SK-N-SH treated with all-trans-retinoic acid at 6 μM for 48 hours (cell line): ENCODE data around the gene FGF14.
A peak's percentile ranks its signal among the peaks of the same experiment; 100 is the strongest.

Experiments used
- ATAC-seq: fragments of 200-7000 bp; cut with Tn5 transposase; 3 replicates; pipeline ENCODE4 v1.9.1; 2020; ENCODE audit warnings: mild to moderate bottlenecking, moderate library complexity
- ARNTL ChIP-seq: fragments of 450-650 bp; formaldehyde crosslinking; IDR thresholded peaks from 2 replicates; pipeline ENCODE4 v1.5.0; 2020; ENCODE audit warnings: low read depth, mild to moderate bottlenecking, moderate library complexity, borderline replicate concordance
- BACH2 ChIP-seq: fragments of 250-450 bp; sonication (Bioruptor Pico); IDR thresholded peaks from 2 replicates; pipeline ENCODE4 v1.9.0; 2021; ENCODE audit warnings: mild to moderate bottlenecking, borderline replicate concordance
- CREB5 ChIP-seq: fragments of 250-450 bp; sonication (Bioruptor Pico); IDR thresholded peaks from 2 replicates; pipeline ENCODE4 v1.5.1; 2020; ENCODE audit warnings: low read depth, mild to moderate bottlenecking, moderate library complexity
- CSDC2 ChIP-seq: fragments of 250-450 bp; sonication (Bioruptor Pico); IDR thresholded peaks from 2 replicates; pipeline ENCODE4 v1.5.0; 2020; ENCODE audit warnings: mild to moderate bottlenecking, moderate library complexity
- ESRRG ChIP-seq: fragments of 250-450 bp; sonication (Bioruptor Pico); IDR thresholded peaks from 2 replicates; pipeline ENCODE4 v1.6.1; 2021; ENCODE audit warnings: mild to moderate bottlenecking
- GLIS3 ChIP-seq: fragments of 250-450 bp; sonication (Bioruptor Pico); IDR thresholded peaks from 2 replicates; pipeline ENCODE4 v1.5.0; 2020; ENCODE audit warnings: mild to moderate bottlenecking, moderate library complexity
- ISL1 ChIP-seq: fragments of 250-450 bp; sonication (Bioruptor Pico); IDR thresholded peaks from 2 replicates; pipeline ENCODE4 v2.1.2; 2022; ENCODE audit warnings: mild to moderate bottlenecking, moderate library complexity
- OSR1 ChIP-seq: fragments of 250-450 bp; sonication (Bioruptor Pico); IDR thresholded peaks from 2 replicates; pipeline ENCODE4 v1.8.0; 2022; ENCODE audit warnings: moderate library complexity, mild to moderate bottlenecking, inconsistent platforms
- PATZ1 ChIP-seq: fragments of 250-450 bp; sonication (Bioruptor Pico); IDR thresholded peaks from 2 replicates; pipeline ENCODE4 v1.8.0; 2020; ENCODE audit warnings: mild to moderate bottlenecking, moderate library complexity, borderline replicate concordance
- POU6F1 ChIP-seq: fragments of 250-450 bp; sonication (Bioruptor Pico); IDR thresholded peaks from 2 replicates; pipeline ENCODE4 v1.8.0; 2021; ENCODE audit warnings: low read depth, mild to moderate bottlenecking, moderate library complexity, borderline replicate concordance
- PPARA ChIP-seq: fragments of 250-450 bp; sonication (Bioruptor Pico); IDR thresholded peaks from 2 replicates; pipeline ENCODE4 v1.5.0; 2020; ENCODE audit warnings: mild to moderate bottlenecking, borderline replicate concordance
- RARB ChIP-seq: fragments of 250-450 bp; sonication (Bioruptor Pico); IDR thresholded peaks from 2 replicates; pipeline ENCODE4 v1.8.0; 2021; ENCODE audit warnings: mild to moderate bottlenecking, moderate library complexity
- SNAI2 ChIP-seq: fragments of 250-450 bp; sonication (Bioruptor Pico); IDR thresholded peaks from 2 replicates; pipeline ENCODE4 v1.5.0; 2020; ENCODE audit warnings: mild to moderate bottlenecking, moderate library complexity
- TCF4 ChIP-seq: fragments of 250-450 bp; sonication (Bioruptor Pico); IDR thresholded peaks from 2 replicates; pipeline ENCODE4 v1.8.0; 2021; ENCODE audit warnings: mild to moderate bottlenecking, moderate library complexity, borderline replicate concordance
- TOX ChIP-seq: fragments of 250-450 bp; sonication (Bioruptor Pico); IDR thresholded peaks from 2 replicates; pipeline ENCODE4 v1.8.0; 2021; ENCODE audit warnings: mild to moderate bottlenecking, moderate library complexity, borderline replicate concordance
- ZC3H10 ChIP-seq: fragments of 250-450 bp; sonication (Bioruptor Pico); IDR thresholded peaks from 2 replicates; pipeline ENCODE4 v1.5.1; 2021; ENCODE audit warnings: mild to moderate bottlenecking, moderate library complexity
- ZFP3 ChIP-seq: fragments of 250-450 bp; sonication (Bioruptor Pico); IDR thresholded peaks from 2 replicates; pipeline ENCODE4 v1.5.0; 2020; ENCODE audit warnings: mild to moderate bottlenecking, moderate library complexity
- ZFP30 ChIP-seq: fragments of 450-650 bp; formaldehyde crosslinking; IDR thresholded peaks from 2 replicates; pipeline ENCODE4 v1.5.0; 2022; ENCODE audit warnings: mild to moderate bottlenecking, moderate library complexity
- ZNF565 ChIP-seq: fragments of 450-650 bp; formaldehyde crosslinking; conservative IDR thresholded peaks from 2 replicates; pipeline ENCODE4 v1.5.0; 2020; ENCODE audit warnings: low read depth, mild to moderate bottlenecking, moderate library complexity
- ZNF70 ChIP-seq: fragments of 450-650 bp; formaldehyde crosslinking; IDR thresholded peaks from 2 replicates; pipeline ENCODE4 v1.5.0; 2020; ENCODE audit warnings: mild to moderate bottlenecking, moderate library complexity
- ZNF8 ChIP-seq: fragments of 450-650 bp; formaldehyde crosslinking; IDR thresholded peaks from 2 replicates; pipeline ENCODE4 v1.5.0; 2020; ENCODE audit warnings: mild to moderate bottlenecking, moderate library complexity
- TF ChIP-seq, protein P1 (sequence below): fragments of 250-450 bp; sonication (Bioruptor Pico); IDR thresholded peaks from 2 replicates; pipeline ENCODE4 v1.5.0; 2020; ENCODE audit warnings: mild to moderate bottlenecking, moderate library complexity
- TF ChIP-seq, protein P2 (sequence below): fragments of 250-450 bp; sonication (Bioruptor Pico); IDR thresholded peaks from 2 replicates; pipeline ENCODE4 v1.5.1; 2021; ENCODE audit warnings: mild to moderate bottlenecking, moderate library complexity

The FGF14 gene

DNA sequence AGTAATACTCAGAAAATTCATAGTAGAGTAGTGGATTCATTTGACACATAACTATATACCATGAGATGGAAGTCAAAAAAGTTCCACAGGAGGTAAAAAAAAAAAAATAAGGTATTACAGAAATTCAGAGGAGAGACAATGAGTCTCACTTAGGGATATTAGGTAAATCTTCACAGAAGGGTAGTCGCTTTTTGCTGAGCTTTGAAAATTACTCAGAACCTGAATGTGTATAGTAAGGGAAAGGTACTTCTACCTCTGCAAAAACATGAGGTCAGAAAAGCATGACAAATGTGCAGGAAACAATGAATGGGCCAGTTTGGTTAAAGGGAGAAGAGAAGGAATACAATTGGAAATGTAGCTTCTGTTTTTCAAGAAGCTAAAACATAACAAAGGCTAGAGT lies 698.8 kb downstream of the FGF14 start (continued):
- TF ChIP-seq, protein P1, sequence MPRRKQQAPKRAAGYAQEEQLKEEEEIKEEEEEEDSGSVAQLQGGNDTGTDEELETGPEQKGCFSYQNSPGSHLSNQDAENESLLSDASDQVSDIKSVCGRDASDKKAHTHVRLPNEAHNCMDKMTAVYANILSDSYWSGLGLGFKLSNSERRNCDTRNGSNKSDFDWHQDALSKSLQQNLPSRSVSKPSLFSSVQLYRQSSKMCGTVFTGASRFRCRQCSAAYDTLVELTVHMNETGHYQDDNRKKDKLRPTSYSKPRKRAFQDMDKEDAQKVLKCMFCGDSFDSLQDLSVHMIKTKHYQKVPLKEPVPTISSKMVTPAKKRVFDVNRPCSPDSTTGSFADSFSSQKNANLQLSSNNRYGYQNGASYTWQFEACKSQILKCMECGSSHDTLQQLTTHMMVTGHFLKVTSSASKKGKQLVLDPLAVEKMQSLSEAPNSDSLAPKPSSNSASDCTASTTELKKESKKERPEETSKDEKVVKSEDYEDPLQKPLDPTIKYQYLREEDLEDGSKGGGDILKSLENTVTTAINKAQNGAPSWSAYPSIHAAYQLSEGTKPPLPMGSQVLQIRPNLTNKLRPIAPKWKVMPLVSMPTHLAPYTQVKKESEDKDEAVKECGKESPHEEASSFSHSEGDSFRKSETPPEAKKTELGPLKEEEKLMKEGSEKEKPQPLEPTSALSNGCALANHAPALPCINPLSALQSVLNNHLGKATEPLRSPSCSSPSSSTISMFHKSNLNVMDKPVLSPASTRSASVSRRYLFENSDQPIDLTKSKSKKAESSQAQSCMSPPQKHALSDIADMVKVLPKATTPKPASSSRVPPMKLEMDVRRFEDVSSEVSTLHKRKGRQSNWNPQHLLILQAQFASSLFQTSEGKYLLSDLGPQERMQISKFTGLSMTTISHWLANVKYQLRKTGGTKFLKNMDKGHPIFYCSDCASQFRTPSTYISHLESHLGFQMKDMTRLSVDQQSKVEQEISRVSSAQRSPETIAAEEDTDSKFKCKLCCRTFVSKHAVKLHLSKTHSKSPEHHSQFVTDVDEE (CRISPR knock-in tag) = no peak
- TF ChIP-seq RARB (CRISPR knock-in tag) (no peak), ISL1 (no peak), ZNF565 (CRISPR knock-in tag) (no peak), ZNF8 (CRISPR knock-in tag) (no peak), CREB5 (no peak), ESRRG (CRISPR knock-in tag) (no peak)
- TF ChIP-seq, all 23 proteins: peak for 0

DNA sequence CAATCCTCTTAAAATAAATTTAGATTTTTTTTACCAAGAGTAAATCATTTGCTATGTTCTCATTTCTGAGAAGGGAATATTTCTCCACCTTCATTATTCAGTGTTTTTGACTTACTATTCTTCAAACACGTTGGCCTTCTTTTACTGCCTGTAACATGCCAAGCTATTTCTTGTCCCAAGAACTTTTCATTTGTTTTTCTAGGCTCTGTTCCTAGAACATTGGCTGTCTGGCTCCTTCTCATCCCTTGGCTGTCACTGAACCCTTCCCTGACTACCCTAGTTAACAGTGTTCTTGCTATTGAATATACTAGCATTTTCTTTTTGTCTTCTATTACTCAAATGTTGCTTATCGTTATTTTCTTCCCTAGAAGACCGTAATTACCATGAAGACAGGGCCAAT lies 701.2 kb downstream of the FGF14 start:
- no peak for ATAC-seq
- no peak for TF ChIP-seq CSDC2 (CRISPR knock-in tag)
- no peak for TF ChIP-seq TCF4
- no peak for TF ChIP-seq ZC3H10
- no peak for TF ChIP-seq TOX (CRISPR knock-in tag)
- TF ChIP-seq OSR1 (CRISPR knock-in tag) = no peak
- TF ChIP-seq ISL1 = no peak
- TF ChIP-seq PPARA = no peak
- TF ChIP-seq ESRRG (CRISPR knock-in tag) = no peak

- peak; percentile 88 for TF ChIP-seq TCF4
- TF ChIP-seq BACH2 (CRISPR knock-in tag) = no peak
- no peak for TF ChIP-seq RARB (CRISPR knock-in tag)
- no peak for TF ChIP-seq PPARA
- no peak for TF ChIP-seq ZNF70 (CRISPR knock-in tag)
- no peak for TF ChIP-seq ZNF565 (CRISPR knock-in tag)
- no peak for TF ChIP-seq TOX (CRISPR knock-in tag)
- TF ChIP-seq, protein P2, sequence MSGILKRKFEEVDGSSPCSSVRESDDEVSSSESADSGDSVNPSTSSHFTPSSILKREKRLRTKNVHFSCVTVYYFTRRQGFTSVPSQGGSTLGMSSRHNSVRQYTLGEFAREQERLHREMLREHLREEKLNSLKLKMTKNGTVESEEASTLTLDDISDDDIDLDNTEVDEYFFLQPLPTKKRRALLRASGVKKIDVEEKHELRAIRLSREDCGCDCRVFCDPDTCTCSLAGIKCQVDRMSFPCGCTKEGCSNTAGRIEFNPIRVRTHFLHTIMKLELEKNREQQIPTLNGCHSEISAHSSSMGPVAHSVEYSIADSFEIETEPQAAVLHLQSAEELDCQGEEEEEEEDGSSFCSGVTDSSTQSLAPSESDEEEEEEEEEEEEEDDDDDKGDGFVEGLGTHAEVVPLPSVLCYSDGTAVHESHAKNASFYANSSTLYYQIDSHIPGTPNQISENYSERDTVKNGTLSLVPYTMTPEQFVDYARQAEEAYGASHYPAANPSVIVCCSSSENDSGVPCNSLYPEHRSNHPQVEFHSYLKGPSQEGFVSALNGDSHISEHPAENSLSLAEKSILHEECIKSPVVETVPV = 0 out of 2 replicates have a peak, but pooled peaks have one; percentile 59
- no peak for TF ChIP-seq POU6F1
- TF ChIP-seq CSDC2 (CRISPR knock-in tag) = no peak
- no peak for TF ChIP-seq ARNTL
- TF ChIP-seq OSR1 (CRISPR knock-in tag) = no peak
- TF ChIP-seq ESRRG (CRISPR knock-in tag) = no peak
- TF ChIP-seq GLIS3 (CRISPR knock-in tag) = no peak
- peak; percentile 89 for TF ChIP-seq ISL1
- TF ChIP-seq CREB5 = peak; percentile 89
- 0 out of 2 replicates have a peak, but pooled peaks have one; percentile 62 for TF ChIP-seq ZFP3 (CRISPR knock-in tag)
- TF ChIP-seq ZNF8 (CRISPR knock-in tag) = no peak
- TF ChIP-seq SNAI2 (CRISPR knock-in tag) = peak; percentile 87; the same call in 1 of the 2 replicates
- peak; percentile 66; the same call in 1 of the 2 replicates for TF ChIP-seq ZC3H10
- TF ChIP-seq ZFP30 (CRISPR knock-in tag) = no peak
- 0 out of 2 replicates have a peak, but pooled peaks have one; percentile 25 for TF ChIP-seq PATZ1 (CRISPR knock-in tag)
- TF ChIP-seq, protein P1 (CRISPR knock-in tag) = no peak; the same call in 1 of the 2 replicates
- ATAC-seq = peak; percentile 88
Observed at GRCh38 chr13:101698400-101698799, 703.4 kb downstream of the FGF14 start.
